Cortex of kidney (tissue), 1 donor: ENCODE measurements around the gene ELP6.

Experiments
- DNase-seq: peaks from one replicate; lab custom pipeline; 2025; lab: John Stamatoyannopoulos, UW

Gene ELP6, protein sequence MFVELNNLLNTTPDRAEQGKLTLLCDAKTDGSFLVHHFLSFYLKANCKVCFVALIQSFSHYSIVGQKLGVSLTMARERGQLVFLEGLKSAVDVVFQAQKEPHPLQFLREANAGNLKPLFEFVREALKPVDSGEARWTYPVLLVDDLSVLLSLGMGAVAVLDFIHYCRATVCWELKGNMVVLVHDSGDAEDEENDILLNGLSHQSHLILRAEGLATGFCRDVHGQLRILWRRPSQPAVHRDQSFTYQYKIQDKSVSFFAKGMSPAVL

DNA sequence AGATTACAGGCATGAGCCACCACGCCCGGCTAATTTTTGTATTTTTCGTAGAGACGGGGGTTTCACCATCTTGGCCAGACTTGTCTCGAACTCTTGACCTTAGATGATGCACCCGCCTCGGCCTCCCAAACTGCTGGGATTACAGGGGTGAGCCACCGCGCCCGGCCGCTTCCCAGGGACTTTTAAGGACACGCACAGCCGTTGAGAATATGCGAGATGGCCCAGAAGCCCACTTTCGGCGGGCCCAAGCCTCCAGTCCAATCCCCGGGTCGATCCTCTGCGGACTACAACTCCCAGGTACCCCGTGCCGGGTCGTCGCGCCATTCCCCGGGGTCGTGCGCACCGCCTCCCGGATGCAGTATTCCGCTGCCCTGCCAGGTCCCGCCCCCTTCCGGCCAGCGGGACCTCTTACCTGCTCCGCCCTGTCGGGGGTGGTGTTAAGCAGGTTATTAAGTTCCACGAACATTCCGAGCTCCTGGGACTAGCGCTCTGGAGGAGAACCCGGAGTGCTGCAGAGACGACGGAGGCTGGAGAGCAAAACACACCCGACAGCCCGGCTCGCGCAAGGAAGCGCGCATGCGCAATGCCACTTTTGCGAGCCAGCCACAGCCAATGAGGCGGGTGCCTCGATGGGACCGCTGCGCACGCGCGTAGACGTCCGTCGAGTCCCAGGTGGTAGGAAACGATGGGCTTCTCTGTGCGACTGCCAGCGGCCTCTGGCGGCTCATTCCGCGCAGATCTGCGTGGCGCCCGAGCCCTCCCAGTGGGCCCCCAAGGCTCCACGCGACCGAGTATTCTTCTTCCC, at the start of gene ELP6:
Gene ELP6 (minus strand): TSS at position 588 of the 805 bp plus-strand sequence. CDS start 122 bp downstream, at position 466.
- peak; percentile 99 for DNase-seq

DNA sequence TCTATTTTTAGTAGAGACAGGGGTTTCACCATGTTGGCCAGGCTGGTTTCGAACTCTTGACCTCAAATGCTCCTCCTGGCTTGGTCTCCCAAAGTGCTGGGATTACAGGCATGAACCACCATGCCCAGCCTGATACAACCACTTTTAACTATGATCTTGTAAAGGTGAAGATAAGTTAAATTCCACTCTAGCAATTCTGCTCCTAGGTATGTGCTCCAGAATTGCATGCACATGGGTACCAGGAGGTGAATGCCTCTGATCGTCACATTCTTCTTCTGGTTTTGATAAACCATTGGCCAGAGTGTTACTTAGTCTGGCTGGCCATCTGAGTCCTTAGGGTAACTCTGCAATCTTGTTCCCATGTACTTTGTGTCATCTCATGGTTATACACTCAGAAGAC, 42.8 kb upstream of the ELP6 start:
- DNase-seq, result no peak

DNA sequence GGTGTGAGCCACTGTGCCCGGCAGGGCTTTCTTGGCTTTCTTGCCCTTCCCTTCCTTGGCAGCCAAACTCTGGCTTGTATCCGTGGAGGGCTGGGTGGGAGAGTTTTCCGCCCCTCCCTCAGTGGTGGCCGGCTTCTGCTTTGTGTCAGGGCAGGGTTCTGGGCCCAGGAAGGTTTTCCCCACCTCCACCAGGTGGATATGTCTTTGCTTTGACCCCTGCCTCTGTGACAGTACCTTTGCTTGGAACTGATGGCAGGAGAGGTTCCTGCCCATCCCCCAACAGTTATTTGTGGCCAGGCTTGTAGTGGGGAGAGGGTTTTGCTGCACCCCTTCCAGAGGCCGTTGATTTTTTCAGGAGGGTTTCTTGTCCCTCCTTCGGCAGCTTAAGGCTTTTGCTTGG, 40.8 kb upstream of the ELP6 start:
- no peak for DNase-seq

DNA sequence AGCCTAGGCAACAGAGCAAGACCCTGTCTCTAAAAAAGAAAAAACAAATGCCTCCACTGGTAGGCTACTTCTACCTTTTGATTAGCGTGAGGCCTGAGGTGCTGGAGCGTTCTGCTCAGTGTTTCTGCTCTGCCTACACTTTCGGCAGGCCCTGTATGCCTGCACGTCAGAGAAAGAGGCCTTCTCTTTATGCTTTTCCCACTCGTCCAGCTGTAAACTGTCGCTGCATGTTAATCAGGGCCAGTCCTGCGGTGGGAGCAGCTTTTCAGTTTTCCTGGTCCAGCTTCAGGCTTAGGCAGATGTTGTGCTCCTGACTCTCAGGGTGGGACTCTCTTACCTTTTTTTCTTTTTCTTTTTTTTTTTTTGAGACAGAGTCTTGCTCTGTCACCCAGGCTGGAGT, 39.9 kb upstream of the ELP6 start:
- no peak for DNase-seq

DNA sequence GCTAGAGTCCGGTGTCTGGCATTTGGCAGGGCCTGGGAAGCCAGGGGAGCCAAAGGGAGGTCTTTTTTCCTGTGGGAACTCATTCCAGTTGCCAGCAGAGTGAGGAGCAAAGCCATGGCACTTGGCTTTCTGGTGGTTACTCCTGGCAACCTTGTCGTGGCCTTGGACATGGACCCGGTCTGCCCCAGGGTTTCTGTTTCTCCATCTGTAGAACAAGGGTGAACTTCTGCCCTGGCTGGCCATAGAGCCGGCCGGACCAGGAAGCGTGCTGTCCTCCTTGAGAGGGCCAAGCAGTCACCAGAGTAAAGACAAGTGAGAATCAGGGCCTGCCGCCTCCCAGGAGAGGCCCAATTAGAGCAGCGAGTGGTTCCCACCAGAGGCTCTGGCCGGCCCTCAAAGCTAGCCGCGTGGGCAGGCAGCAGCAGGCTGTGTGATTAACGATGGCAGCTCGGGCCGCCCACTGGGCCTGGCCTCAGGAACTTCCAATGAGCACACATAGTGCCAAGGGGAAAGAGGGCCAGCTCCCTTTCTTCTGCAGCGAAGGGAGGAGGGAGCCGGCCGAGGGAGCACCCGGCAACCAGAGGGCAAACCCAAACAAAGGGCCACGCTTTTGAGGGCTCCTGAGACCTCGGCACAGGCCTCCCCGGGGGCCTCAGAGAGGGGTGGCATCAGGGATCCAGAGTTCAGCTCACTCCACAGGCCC, 29.1 kb upstream of the ELP6 start:
- no peak for DNase-seq

DNA sequence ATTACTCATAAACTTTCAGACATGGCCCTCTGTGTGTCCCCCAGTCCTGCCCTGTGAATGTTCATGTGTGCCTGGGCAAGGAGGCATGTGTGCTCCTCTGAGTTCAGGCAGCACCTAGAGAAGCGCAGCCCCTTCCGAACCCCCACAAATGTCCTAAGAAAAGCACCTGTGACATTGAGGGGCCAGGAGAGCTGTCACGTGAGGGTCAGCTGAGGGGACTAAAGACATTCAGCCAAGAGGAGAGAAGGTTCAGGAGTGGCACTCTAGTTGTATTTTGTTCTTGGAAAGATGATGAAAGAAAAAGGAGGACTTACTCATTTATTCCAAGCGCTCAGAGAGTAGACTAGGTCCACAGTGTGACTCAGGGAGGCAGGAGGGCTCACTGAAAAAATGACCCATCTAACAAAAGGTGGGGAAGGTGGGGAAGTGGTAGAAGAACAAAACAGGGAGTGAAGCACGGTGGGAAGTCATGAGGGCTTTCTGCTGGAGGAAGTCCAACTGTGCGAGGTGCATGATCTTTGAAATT, 28.1 kb upstream of the ELP6 start:
- DNase-seq, result no peak

DNA sequence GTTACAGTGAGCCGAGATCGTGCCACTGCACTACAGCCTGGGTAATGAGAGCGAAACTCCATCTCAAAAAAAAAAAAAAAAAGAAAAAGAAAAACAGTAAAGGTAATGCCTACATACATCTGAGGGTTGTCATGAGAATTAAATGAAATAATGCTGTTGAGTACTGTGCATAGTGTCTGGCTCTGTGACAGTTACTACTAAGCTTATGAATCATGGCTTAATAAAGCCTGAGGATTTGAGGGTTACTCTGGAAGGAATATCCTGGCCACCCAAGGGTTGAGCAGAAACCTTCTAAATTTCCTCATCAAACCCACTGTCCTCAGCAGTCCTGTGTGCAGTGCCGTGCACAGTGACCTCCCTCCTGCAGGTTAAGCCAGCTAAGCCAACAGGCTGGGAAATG, 26.8 kb upstream of the ELP6 start:
- DNase-seq, result no peak

DNA sequence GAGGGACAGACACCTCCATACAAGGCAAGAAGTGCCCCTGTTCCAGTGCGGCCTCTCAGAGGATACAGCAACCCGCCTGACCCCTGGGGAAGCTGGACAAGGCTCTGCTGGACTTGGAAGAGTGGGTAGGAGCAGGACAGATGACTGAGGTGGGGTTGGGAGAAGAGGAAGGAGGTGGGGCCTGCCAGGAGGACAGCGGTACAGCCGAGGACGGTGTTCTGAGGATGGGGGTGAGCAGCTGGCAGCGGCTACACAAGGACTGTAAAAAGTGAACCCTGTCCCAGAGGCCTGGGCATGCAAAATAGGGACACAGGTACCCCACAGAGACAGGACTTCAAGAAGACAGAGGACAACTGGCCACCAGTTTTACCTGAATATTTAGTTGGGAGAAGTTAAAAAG, 23.5 kb upstream of the ELP6 start:
- no peak for DNase-seq

DNA sequence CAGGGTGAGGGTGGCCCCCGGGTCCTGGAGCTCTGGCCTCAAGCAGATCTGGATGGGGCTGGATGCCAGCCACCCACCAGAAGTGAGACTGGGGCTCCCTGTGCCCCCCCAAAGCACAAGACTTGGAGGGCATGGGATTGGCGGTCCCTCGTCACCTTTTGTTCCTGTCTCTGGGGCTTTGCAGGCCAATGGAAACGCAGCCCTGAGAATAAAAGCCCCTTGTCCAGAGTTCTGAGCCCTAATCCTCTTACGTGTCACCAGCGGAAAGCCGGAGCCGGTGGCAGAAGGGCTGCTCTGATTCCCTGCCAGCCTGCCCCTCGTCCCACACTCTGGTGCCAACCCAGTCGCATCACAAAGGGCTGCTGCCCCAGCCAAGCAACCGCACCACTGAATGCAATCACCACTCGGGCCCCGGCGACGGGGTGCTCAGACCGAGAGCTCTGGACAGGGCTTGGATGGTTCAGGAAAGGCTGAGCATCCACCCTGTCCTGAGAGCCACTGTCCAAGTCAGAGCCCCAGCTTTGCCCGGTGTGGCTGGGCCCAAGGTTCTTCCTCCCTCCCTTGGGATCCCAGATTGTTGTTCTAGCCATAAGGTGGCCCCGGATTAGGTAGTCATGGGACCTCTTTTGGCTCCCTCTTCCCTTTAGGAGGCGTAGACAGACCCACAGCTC, 22.8 kb upstream of the ELP6 start:
- DNase-seq, result no peak

DNA sequence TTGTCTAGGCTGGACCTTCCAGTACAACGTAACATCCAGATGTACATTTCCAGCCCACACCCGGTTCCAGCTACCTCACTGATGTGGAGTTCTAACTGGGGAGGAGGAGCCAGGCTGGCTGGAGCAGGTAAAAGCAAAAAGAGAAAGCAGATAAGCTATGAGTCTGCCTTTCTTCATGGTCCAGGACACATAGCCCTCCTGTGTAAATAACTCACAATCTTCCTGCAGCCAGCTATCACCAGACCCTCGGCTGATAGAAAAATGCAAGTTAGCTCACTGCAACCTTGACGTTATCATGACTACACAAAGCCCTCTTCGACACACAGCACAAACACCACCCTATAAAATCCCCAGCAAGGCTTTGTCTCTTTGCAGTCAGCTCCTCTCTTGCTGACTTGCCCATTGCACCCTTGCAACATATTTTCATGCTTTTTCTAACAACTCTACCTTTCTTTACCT, 20.5 kb upstream of the ELP6 start:
- no peak for DNase-seq

DNA sequence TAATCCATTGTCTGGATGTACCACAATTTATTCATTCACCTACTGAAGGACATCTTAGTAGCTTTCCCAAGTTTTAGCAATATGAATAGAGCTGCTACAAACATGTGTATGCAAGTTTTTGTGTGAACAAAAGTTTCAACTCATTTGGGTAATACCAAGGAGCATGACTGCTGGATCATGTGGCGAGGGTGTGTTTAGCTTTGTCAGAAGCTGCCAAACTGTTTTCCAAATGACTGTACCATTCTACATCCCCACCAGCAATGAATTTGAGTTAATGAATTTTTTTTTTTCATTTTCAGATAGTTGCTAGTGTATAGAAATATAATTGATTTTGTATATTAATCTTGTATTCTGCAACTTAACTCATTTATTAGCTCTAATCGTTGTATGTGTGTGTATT, 20.0 kb upstream of the ELP6 start:
- DNase-seq, result no peak

DNA sequence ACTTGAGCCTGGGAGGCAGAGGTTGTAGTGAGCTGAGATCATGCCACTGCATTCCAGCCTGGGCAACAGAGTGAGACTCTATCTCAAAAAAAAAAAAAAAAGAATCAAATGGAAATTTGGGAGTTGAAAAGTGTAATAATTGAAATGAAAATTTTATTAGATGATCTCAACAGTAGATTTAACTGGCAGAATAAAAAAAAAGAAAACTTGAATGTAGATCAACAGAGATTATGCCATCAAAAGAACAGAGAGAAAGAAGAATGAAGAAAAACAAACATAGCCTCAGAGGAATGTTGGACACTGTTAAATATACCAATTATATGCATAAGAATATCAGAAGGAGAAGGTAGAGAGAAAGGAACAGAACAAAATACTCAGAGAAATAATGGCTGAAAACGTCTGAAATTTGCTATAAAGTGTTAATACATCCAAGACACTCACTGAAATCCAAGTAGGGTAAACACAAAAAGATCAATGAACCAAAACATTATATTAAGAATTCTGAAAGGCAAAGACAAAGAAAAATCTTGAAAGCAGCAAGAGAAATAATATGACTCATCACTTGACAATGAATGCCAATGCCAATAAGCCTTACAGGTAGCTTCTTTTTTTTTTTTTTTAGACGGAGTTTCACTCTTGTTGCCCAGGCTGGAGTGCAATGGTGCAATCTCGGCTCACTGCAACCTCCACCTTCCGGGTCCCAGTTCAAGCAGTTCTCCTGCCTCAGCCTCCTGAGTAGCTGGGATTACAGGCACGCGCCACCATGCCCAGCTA, 14.6 kb upstream of the ELP6 start:
- no peak for DNase-seq

DNA sequence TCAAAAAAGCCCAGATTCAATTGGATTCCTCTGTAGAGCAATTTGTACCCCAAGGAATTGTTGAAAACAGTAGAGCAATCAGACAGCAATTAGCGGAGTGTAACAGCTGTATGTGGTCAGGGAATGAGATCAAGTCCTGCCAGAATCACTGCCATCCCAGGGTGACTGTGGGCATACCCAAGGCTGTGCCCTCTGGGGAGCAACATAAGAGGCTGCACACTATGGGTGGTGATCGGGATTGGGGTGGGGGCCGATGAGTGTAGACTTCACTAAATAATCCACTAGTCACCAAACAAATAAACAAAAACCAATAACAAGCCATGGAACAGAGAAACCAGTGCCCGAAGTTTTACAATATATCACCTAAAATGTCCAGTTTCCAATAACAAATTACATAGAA, 12.1 kb upstream of the ELP6 start:
- no peak for DNase-seq

DNA sequence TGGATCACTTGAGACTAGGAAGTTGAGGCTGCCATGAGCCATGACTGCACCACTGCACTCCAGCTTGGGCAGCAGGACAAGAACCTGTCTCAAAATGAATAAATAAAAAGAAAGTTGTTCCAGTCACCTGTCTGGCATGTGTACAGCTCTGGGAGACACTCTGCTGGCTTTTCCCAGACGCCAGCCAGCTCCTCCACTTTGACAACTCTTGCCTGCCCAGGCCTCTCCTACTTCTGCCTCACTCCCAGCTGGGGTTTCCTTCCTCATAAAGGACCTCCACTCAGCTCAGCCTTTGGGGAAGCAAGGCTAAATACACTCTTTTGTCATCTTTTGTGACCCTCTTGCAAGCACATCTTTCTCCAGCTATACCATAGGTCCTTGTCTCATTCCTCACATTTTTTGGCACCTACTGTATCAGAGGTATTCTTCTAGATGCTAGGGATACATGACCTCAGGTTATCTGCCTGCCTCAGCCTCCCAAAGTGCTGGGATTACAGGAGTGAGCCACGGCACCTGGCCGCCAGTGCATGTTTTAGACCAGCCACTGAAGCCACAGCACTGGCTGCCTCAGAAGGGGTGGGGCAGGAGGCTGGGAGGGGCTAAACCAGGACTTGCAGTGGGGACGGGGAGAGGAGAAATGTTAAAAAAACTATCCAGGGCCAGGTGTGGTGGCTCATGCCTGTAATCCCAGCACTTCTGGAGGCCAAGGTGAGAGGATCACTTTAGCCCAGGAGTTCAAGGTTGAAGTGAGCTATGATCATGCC, 10.0 kb upstream of the ELP6 start:
- no peak for DNase-seq

DNA sequence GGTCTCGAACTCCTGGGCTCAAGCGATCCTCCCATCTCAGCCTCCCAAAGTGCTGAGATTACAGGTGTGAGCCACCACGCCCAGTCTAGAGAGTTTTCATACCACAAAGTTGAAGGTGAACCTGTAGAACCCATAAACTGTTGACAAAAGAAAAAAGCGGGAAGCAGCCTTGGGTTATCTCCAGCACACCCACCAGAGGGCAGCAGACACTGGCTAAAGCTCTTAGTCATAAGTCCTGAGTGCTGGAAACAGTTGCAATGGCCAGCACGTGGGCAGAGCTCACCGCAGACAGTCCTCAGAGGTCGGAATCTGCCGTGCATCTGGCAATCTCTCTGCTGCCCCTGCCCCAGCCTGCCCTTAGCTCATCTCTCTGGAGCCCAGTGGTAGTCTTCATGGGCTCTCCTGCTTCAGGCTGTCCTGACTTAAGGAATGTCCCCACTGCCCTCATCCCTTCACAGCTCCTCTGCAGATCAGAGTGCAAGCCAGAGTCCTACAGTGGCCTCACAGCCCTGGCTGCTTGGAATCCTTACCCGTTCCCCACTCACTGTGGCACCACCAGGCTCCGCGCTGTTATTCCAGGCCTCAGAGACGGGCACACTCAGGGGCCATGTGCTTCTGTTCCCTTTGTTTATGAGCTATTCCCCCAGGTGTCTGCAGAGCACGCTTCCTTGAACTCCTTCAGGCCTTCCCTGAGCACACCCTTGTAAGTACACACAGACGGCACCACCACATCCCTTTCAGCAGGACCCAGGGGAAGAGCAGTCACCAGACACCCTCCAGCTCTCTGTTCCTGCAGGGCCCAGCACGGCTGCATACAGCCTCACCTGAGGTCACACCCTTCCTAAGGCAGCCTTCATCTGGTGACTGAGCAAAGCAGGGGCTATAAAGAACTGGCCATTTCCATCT, 8.8 kb upstream of the ELP6 start:
- no peak for DNase-seq

DNA sequence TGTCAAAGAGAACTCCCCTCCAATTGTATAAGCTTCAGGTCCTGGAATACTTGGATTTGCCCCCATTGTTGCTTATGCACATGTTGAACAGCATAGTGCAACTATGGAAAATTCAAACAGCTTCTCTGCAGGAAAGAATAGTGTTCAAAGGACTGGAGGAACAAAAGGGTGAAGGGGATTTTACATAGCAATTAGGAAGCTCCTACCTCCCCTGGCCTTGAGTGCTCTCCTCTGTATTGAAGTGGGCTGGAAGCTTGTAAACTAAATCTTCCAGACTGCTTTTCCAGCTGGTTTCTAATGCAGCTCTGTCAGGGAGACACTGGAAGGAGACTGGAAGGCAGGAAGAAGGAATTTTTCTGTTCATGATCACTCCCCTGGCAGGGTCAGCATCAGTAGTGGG, 7.2 kb upstream of the ELP6 start:
- no peak for DNase-seq

DNA sequence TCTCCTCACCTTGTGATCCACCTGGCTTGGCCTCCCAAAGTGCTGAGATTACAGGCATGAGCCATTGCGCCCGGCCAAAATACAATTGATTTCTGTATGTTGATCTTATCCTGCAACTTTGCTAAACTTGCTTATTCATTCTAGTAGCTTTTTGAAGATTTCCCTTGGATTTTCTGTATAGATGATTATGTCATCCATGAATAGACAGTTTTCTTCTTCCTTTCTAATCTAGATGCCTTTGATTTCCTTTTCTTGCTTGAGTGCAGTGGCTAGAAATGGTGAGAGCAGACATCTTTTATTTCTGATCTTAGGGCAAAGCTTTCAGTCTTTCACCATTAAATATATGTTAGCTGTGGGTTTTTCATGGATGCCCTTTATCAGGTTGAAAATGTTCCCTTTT, 4.4 kb upstream of the ELP6 start:
- DNase-seq, result no peak

DNA sequence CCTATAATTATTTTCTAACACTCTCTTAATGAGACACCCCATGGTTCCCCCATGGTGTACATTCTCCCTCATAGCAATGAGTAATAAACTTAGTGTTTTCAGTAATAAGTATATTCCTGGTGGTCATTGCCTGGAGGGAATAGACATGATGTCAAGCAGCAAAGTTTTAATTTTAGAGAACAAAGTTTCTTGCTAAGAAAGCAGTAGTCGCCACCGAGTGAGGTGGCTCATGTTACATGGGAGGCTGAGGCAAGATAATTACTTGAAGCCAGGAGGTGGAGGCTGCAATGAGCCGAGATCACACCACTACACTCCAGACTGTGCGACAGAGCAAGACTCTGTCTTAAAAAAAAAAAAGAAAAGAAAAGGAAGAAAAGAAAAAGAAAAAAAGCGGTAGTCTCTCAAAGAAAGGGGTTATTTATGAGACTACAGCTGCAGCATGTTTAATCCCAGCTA, 2.4 kb upstream of the ELP6 start:
- no peak for DNase-seq

DNA sequence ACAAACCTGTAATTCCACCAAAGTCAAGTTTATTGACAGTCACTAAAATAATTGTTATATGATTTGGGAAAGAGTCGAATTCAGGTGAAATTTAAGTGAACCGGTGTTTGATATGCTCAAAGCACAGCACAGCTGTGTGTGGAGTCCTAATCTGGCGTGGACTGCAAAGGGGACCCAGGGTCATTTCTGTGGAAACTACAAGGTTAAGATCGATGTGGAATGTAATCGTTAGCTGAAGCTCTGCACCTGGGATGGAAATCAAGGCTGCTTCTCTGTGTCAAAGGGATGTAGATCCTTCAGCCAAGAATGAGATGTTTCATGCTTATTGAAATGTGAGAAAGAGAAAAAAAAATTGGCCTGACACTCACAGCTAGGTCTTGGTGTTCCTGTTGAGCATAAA, 1.6 kb upstream of the ELP6 start:
- DNase-seq, result no peak
